Measurements from ENCODE around the gene KDELR3.

Gene KDELR3

DNA sequence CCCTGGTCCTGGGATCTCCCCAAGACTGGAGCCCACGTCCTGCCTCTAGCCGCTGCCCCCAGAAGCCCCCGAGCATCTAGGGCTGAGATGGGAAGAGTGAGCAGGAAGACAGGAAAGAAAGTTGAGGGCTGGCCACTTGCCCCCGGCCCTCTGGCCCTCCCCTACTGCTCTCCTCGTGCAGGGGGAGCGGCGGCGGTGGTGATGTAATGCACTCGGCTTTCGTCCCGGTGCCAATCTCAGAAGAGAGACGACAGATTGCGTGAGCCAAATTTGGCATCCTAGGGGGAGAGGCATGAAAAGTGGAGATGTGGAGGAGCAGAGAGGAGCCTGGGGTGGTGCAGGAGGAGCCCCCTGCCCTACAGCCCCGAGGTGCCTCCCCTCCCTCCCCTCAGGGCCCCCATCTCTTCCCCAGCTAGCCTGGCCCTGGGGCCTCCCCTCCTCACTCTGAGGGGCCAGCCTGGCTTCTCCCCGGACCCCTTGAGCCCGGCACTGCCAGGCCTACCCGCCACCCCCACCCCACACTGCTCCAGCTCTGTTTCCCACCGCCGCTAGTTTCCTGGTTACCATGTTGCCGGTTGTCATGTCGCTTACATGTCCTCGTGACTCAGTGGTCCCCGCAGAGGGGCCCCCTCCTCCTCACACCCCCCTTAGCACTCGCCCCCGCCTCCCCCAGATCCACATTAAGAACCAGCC lies 15.4 kb upstream of the KDELR3 start:
- no peak for DNase-seq
- Mint-ChIP-seq H3K4me1 (peaks cover 36% of the 10 kb centered on the region), H3K36me3 (ENCODE audit: low read depth) (no peaks in the 10 kb centered on the region), H3K9me3 (no peaks in the 10 kb centered on the region), H3K27ac (no peak overlapping the region), H3K27me3 (ENCODE audit: low read depth, poor library complexity) (peaks cover 63% of the 10 kb centered on the region), H3K4me3 (peak overlapping the region; percentile 55)
- TF ChIP-seq, protein P1, sequence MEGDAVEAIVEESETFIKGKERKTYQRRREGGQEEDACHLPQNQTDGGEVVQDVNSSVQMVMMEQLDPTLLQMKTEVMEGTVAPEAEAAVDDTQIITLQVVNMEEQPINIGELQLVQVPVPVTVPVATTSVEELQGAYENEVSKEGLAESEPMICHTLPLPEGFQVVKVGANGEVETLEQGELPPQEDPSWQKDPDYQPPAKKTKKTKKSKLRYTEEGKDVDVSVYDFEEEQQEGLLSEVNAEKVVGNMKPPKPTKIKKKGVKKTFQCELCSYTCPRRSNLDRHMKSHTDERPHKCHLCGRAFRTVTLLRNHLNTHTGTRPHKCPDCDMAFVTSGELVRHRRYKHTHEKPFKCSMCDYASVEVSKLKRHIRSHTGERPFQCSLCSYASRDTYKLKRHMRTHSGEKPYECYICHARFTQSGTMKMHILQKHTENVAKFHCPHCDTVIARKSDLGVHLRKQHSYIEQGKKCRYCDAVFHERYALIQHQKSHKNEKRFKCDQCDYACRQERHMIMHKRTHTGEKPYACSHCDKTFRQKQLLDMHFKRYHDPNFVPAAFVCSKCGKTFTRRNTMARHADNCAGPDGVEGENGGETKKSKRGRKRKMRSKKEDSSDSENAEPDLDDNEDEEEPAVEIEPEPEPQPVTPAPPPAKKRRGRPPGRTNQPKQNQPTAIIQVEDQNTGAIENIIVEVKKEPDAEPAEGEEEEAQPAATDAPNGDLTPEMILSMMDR (IDR thresholded peaks at IDR 0.05), result no peak

DNA sequence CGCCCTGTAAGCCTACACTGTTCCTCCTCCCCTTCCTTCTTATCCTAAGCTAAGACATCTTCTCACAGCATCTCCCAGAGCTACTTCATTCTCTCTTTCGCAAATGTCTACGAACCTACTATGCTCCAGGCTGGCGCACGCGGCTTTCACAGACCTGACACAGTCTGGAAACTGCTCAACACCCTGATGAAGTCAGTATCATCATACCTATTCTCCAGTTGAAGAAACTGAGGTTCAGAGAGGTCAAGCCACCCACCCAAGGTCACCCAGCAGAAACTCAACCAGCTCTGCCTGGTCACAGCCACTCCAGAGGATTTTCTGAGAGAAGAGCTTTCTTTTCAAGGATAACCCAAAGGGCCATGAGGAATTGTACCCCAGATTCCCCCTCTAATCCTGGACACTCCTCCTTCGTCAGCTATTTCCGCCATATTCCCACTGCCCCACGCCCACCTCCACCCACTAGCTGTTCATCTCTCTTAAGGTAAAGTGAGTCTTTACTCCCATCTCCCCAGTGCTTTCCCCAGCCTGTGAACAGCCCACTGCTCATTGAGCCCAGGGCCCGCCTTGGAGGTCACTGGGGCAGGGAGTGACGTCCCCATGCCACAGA lies 14.7 kb upstream of the KDELR3 start:
- no peak for DNase-seq

DNA sequence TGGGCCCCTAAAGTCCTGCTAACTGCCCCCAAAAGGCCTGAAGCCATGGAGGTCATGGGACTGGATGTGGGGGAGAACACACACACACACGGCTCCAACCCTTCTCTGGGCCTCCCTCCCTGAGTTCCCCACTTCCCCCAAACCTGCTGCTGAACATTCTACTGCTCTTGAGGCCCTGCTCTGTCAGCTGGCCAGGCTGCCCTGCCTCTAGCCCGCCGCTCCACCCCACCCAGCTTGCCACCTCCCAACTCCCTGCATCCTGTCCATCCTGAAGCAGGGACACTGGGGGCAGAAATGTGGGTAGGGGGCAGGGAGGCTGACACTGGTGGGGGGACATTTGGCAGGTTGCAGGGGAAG lies 13.9 kb upstream of the KDELR3 start:
- H3K27me3 Mint-ChIP-seq (ENCODE audit: low read depth, poor library complexity), result peaks cover 67% of the 10 kb centered on the region
- no peak for DNase-seq
- peaks cover 48% of the 10 kb centered on the region for H3K4me1 Mint-ChIP-seq
- no peaks in the 10 kb centered on the region for H3K9me3 Mint-ChIP-seq
- no peaks in the 10 kb centered on the region for H3K36me3 Mint-ChIP-seq (ENCODE audit: low read depth)
- peak overlapping the region; percentile 81 for H3K4me3 Mint-ChIP-seq
- H3K27ac Mint-ChIP-seq, result no peak overlapping the region
- TF ChIP-seq, protein P1 (IDR thresholded peaks at IDR 0.05), result no peak

More for the DNA sequence above, 14.7 kb upstream of the KDELR3 start:
- peaks cover 42% of the 10 kb centered on the region for H3K4me1 Mint-ChIP-seq
- H3K4me3 Mint-ChIP-seq, result peak overlapping the region; percentile 55
- no peaks in the 10 kb centered on the region for H3K9me3 Mint-ChIP-seq
- TF ChIP-seq, protein P1 (IDR thresholded peaks at IDR 0.05), result no peak
- no peak overlapping the region for H3K27ac Mint-ChIP-seq
- H3K36me3 Mint-ChIP-seq (ENCODE audit: low read depth), result no peaks in the 10 kb centered on the region
- peaks cover 65% of the 10 kb centered on the region for H3K27me3 Mint-ChIP-seq (ENCODE audit: low read depth, poor library complexity)

DNA sequence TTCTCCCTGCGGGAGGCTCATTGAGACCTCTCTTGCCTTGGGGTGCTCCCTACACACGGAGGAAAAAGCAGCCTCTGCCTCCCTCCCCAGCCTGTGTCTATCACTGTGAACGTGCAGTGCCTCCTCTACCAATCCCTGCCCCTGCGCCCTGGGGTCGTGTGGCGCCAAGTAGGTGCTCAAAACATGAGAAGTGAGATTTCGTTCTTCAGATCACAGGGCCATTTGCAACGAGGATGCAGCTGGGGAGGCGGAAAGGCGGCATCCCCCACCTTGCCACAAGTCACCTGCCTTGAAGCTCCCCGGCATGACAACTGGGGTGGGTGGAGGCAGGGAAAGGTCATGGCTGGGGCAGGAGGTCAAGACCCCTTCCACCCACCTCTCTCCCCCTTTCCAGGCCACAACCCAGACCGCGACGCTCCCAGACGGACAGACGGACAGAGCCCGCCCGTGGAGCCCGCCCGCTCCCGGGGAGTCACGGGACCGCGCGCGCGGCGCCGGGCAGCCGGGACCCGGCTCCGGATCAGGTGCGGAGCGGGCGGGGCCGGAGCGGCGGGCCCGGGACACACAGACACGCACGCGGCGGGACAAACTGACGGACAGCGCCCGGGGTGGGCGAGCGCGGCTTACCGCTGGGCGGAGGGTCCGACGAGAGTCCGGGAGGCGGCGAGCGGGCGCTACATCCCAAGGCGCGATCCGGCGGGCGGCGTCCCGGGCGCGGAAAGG lies 13.4 kb upstream of the KDELR3 start:
- TF ChIP-seq, protein P1 (IDR thresholded peaks at IDR 0.05), result no peak
- H3K36me3 Mint-ChIP-seq (ENCODE audit: low read depth), result no peaks in the 10 kb centered on the region
- H3K4me1 Mint-ChIP-seq, result peaks cover 53% of the 10 kb centered on the region
- H3K4me3 Mint-ChIP-seq, result peak overlapping the region; percentile 81
- peak; percentile 56 for DNase-seq
- no peaks in the 10 kb centered on the region for H3K9me3 Mint-ChIP-seq
- H3K27ac Mint-ChIP-seq, result no peak overlapping the region
- H3K27me3 Mint-ChIP-seq (ENCODE audit: low read depth, poor library complexity), result peaks cover 63% of the 10 kb centered on the region

DNA sequence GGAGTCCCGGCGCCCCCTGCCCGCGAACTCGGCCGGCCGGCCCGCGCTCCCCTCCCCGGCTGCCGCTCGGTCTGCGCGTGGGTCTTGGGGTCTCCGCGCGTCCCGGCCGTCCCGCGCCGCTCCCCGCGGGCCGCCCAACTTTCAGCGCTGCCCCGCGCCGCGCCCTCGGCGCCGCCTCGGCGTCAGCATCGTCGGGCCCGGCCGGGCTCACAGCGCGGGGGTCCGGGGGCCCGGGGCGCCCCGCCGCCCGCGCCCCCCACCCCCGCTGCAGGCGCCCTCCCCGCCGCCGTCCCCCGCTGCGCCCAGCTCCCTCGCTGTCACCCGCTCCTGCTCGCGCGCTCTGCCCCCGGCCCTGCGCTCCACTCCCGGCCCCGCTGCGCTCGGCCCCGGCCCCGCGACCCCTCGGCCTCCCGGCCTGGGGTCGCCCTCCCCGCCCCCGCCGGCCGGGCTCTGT lies 12.8 kb upstream of the KDELR3 start, which contains the start of gene KCNJ4:
Gene KCNJ4 (minus strand): TSS at position 124 of the 454 bp plus-strand sequence. CDS start 27,067 bp downstream, outside the sequence.
- no peak for DNase-seq
- Mint-ChIP-seq H3K36me3 (ENCODE audit: low read depth) (no peaks in the 10 kb centered on the region), H3K4me1 (peaks cover 53% of the 10 kb centered on the region), H3K27ac (no peak within 1 kb of the TSS), H3K9me3 (no peaks in the 10 kb centered on the region), H3K27me3 (ENCODE audit: low read depth, poor library complexity) (peaks cover 60% of the 10 kb centered on the region), H3K4me3 (peak within 1 kb of the TSS; percentile 81)
- TF ChIP-seq, protein P1 (IDR thresholded peaks at IDR 0.05), result no peak

Measured in nephron progenitor cell (in vitro differentiated cells).